ENCODE measurements around the gene GATD1. TPM values are rescaled to one million over a fixed set of nuclear protein-coding genes. Genes with fewer than 3 reads are reported as not detected.

Gene GATD1
- total RNA-seq, 1 experiment from 2014 or later = 81.3 TPM

GRCh38 chr11:794766-795633 lies 17.7 kb upstream of the GATD1 start:
- H3K27ac ChIP-seq (ENCODE audit: low read depth, low read length, poor library complexity, severe bottlenecking) = peak overlapping the region; percentile 61
- ChIA-PET POLR2A (ENCODE audit: low non-redundant PET) (no interaction called here), CTCF (no interaction called here)
- TF ChIP-seq CTCF (conservative IDR thresholded peaks at IDR 0.05; ENCODE audit: low read depth, low read length) (no peak), EZH2 (IDR thresholded peaks at IDR 0.05; ENCODE audit: borderline replicate concordance, low read depth, low read length, poor library complexity, severe bottlenecking) (no peak)
- H3K36me3 ChIP-seq (ENCODE audit: insufficient read depth, low read length, poor library complexity, severe bottlenecking) = peaks cover 9% of the 10 kb centered on the region
- H3K9me3 ChIP-seq (ENCODE audit: low read depth, low read length, poor library complexity, severe bottlenecking) = no peaks in the 10 kb centered on the region
- no peak for DNase-seq (ENCODE audit: low spot score)
- intact Hi-C loops (cut with micrococcal nuclease; ENCODE audit: unreplicated experiment) = no loop called here
- peak overlapping the region; percentile 75 for H3K4me3 ChIP-seq (ENCODE audit: low read depth, low read length, poor library complexity, severe bottlenecking)
- BruUV-seq (replicated peaks) = no TSS peak
- no peaks in the 10 kb centered on the region for H3K27me3 ChIP-seq (replicated peaks; ENCODE audit: insufficient read depth, low read depth, low read length, poor library complexity)
- H3K4me1 ChIP-seq (ENCODE audit: insufficient read depth, low read length, poor library complexity, severe bottlenecking) = peaks cover 7% of the 10 kb centered on the region

GRCh38 chr11:794013-794765 lies 16.9 kb upstream of the GATD1 start:
- H3K4me3 ChIP-seq (ENCODE audit: low read depth, low read length, poor library complexity, severe bottlenecking) = no peak overlapping the region
- BruUV-seq (replicated peaks) = no TSS peak
- peaks cover 10% of the 10 kb centered on the region for H3K4me1 ChIP-seq (ENCODE audit: insufficient read depth, low read length, poor library complexity, severe bottlenecking)
- ChIA-PET POLR2A (ENCODE audit: low non-redundant PET) (no interaction called here), CTCF (no interaction called here)
- no peak overlapping the region for H3K27ac ChIP-seq (ENCODE audit: low read depth, low read length, poor library complexity, severe bottlenecking)
- intact Hi-C loops (cut with micrococcal nuclease; ENCODE audit: unreplicated experiment) = no loop called here
- TF ChIP-seq CTCF (conservative IDR thresholded peaks at IDR 0.05; ENCODE audit: low read depth, low read length) = no peak
- TF ChIP-seq EZH2 (IDR thresholded peaks at IDR 0.05; ENCODE audit: borderline replicate concordance, low read depth, low read length, poor library complexity, severe bottlenecking) = no peak
- DNase-seq (ENCODE audit: low spot score) = no peak
- H3K9me3 ChIP-seq (ENCODE audit: low read depth, low read length, poor library complexity, severe bottlenecking) = no peaks in the 10 kb centered on the region
- peaks cover 5% of the 10 kb centered on the region for H3K36me3 ChIP-seq (ENCODE audit: insufficient read depth, low read length, poor library complexity, severe bottlenecking)
- H3K27me3 ChIP-seq (replicated peaks; ENCODE audit: insufficient read depth, low read depth, low read length, poor library complexity) = no peaks in the 10 kb centered on the region

GRCh38 chr11:793556-793955 lies 16.3 kb upstream of the GATD1 start:
- POLR2A ChIA-PET (ENCODE audit: low non-redundant PET) = no interaction called here
- H3K4me1 ChIP-seq (ENCODE audit: insufficient read depth, low read length, poor library complexity, severe bottlenecking) = peaks cover 10% of the 10 kb centered on the region
- H3K36me3 ChIP-seq (ENCODE audit: insufficient read depth, low read length, poor library complexity, severe bottlenecking) = peaks cover 2% of the 10 kb centered on the region
- DNase-seq (ENCODE audit: low spot score) = no peak
- no peaks in the 10 kb centered on the region for H3K9me3 ChIP-seq (ENCODE audit: low read depth, low read length, poor library complexity, severe bottlenecking)
- no peak overlapping the region for H3K27ac ChIP-seq (ENCODE audit: low read depth, low read length, poor library complexity, severe bottlenecking)
- BruUV-seq (replicated peaks) = no TSS peak
- TF ChIP-seq EZH2 (IDR thresholded peaks at IDR 0.05; ENCODE audit: borderline replicate concordance, low read depth, low read length, poor library complexity, severe bottlenecking) (no peak), CTCF (conservative IDR thresholded peaks at IDR 0.05; ENCODE audit: low read depth, low read length) (no peak)
- CTCF ChIA-PET = no interaction called here
- intact Hi-C loops (cut with micrococcal nuclease; ENCODE audit: unreplicated experiment) = no loop called here
- no peak overlapping the region for H3K4me3 ChIP-seq (ENCODE audit: low read depth, low read length, poor library complexity, severe bottlenecking)
- H3K27me3 ChIP-seq (replicated peaks; ENCODE audit: insufficient read depth, low read depth, low read length, poor library complexity) = no peaks in the 10 kb centered on the region
